Smooth muscle cell (in vitro differentiated cells): Measurements from ENCODE around the gene ETNK2. TPM values are rescaled to one million over a fixed set of nuclear protein-coding genes. Genes with fewer than 3 reads are reported as not detected.

Experiments used
- DNase-seq: peaks from one replicate; lab custom pipeline; 2025; ENCODE audit not compliant: unreplicated experiment; lab: John Stamatoyannopoulos, UW
- H2AFZ ChIP-seq: fragments of 200-600 bp; sonication (generic); 2 replicates; pipeline ENCODE4 v1.6.0; 2016; ENCODE audit warnings: antibody characterized with exemption, low read depth, mild to moderate bottlenecking
- H3F3A ChIP-seq: fragments of 200-600 bp; sonication (generic); 2 replicates; pipeline ENCODE4 v1.6.0; 2017; ENCODE audit warnings: antibody characterized with exemption, low read depth
- H3K27ac ChIP-seq: fragments of 200-600 bp; sonication (generic); 2 replicates; pipeline ENCODE4 v1.5.1; 2016; ENCODE audit warnings: low read depth, mild to moderate bottlenecking
- H3K27me3 ChIP-seq: fragments of 200-600 bp; sonication (generic); 2 replicates; pipeline ENCODE4 v1.6.1; 2016; ENCODE audit warnings: low read depth, mild to moderate bottlenecking
- H3K36me3 ChIP-seq: fragments of 200-600 bp; sonication (generic); 2 replicates; pipeline ENCODE4 v1.5.1; 2016; ENCODE audit warnings: low read depth
- H3K4me1 ChIP-seq: fragments of 200-600 bp; sonication (generic); 2 replicates; pipeline ENCODE4 v1.5.1; 2016; ENCODE audit warnings: low read depth
- H3K4me2 ChIP-seq: fragments of 200-600 bp; sonication (generic); 2 replicates; pipeline ENCODE4 v1.6.0; 2016; ENCODE audit warnings: mild to moderate bottlenecking
- H3K4me3 ChIP-seq: fragments of 200-600 bp; sonication (generic); 2 replicates; pipeline ENCODE4 v1.5.1; 2016; ENCODE audit warnings: mild to moderate bottlenecking
- H3K79me2 ChIP-seq: fragments of 200-600 bp; sonication (generic); 2 replicates; pipeline ENCODE4 v1.6.0; 2016; ENCODE audit warnings: low read depth, mild to moderate bottlenecking
- H3K9ac ChIP-seq: fragments of 200-600 bp; sonication (generic); 2 replicates; pipeline ENCODE4 v1.6.0; 2016; ENCODE audit warnings: low read depth
- H3K9me3 ChIP-seq: fragments of 200-600 bp; sonication (generic); replicated peaks from 2 replicates; pipeline ENCODE4 v1.5.1; 2016; ENCODE audit warnings: low read depth
- H4K20me1 ChIP-seq: fragments of 200-600 bp; sonication (generic); 2 replicates; pipeline ENCODE4 v1.6.0; 2016; ENCODE audit warnings: low read depth
- WGBS: methylation state at CpG from one replicate; pipeline ENCODE4 v1.1.7; 2016; ENCODE audit warnings: low lambda C conversion rate; 5-methylcytosine and 5-hydroxymethylcytosine counted together
- polyA plus RNA-seq: library from polyadenylated mRNA; unstranded; fragments of >200 nt; fragmentation: Nextera tagmentation; extraction: Ambion mirVana; gene quantifications from 2 replicates; pipeline ENCODE4 v1.2.1, GENCODE V29; 2016
- total RNA-seq: library from RNA; depleted of rRNA; stranded (reverse); fragments of >200 nt; gene quantifications from 2 replicates; pipeline ENCODE4 v1.2.3, GENCODE V29; 2014
- TF ChIP-seq, protein P1 (sequence below): fragments of 200-600 bp; sonication (generic); IDR thresholded peaks from 2 replicates; pipeline ENCODE4 v1.5.1; 2017; ENCODE audit warnings: borderline replicate concordance, mild to moderate bottlenecking, antibody characterized with exemption; ENCODE audit not compliant: insufficient read depth, poor library complexity, severe bottlenecking

ETNK2 gene
- total and polyA plus RNA-seq, 2 experiments from 2014 or later: 8.9 to 21.4 TPM

DNA sequence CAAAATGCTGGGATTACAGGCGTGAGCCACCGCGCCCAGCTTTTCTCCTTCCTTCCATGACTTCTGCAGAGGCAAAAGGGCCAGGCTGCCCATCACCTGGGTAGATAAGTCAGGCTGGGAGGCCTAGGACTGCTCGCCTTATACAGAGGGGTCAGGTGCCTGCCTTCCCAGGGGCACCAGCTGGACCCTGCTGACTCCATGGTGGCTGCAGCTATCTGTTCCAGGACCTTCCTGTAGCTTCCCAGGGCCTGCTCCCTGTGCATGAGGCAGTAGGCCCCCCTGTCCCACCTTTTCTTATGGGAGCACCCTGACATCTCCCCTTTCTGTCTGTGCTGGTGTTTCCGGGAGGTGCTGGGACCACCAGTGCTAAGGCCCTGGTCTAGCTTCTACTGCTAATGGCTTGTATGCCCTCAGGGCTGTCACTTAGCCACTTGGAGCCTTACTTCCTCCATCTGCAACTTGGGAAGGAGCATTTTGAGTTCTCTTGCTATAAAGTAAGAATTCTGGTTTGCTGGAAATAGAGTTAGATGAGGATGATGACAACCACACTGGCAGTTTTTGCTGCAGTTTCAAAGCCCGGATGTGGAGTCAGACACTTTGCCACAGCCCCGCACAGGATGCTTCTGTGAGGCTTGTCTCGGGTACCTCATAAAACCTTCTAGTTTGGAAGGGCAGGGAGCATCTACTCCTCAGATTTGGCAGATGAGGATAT, 64.5 kb downstream of the ETNK2 start:
- H3K4me1 ChIP-seq: peaks cover 24% of the 10 kb centered on the region
- no peak for DNase-seq
- no peaks in the 10 kb centered on the region for H3K36me3 ChIP-seq
- no peak overlapping the region for H3K4me3 ChIP-seq
- H3K27ac ChIP-seq: no peak overlapping the region
- H4K20me1 ChIP-seq: no peaks in the 10 kb centered on the region
- no peaks in the 10 kb centered on the region for H3K27me3 ChIP-seq
- TF ChIP-seq, protein P1, sequence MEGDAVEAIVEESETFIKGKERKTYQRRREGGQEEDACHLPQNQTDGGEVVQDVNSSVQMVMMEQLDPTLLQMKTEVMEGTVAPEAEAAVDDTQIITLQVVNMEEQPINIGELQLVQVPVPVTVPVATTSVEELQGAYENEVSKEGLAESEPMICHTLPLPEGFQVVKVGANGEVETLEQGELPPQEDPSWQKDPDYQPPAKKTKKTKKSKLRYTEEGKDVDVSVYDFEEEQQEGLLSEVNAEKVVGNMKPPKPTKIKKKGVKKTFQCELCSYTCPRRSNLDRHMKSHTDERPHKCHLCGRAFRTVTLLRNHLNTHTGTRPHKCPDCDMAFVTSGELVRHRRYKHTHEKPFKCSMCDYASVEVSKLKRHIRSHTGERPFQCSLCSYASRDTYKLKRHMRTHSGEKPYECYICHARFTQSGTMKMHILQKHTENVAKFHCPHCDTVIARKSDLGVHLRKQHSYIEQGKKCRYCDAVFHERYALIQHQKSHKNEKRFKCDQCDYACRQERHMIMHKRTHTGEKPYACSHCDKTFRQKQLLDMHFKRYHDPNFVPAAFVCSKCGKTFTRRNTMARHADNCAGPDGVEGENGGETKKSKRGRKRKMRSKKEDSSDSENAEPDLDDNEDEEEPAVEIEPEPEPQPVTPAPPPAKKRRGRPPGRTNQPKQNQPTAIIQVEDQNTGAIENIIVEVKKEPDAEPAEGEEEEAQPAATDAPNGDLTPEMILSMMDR: no peak
- WGBS: 92% methylated on average over 8 of the region's 8 CpGs
- H2AFZ ChIP-seq: no peak overlapping the region
- no peaks in the 10 kb centered on the region for H3K79me2 ChIP-seq
- H3K9me3 ChIP-seq: no peaks in the 10 kb centered on the region
- H3K9ac ChIP-seq: no peak overlapping the region
- no peak overlapping the region for H3K4me2 ChIP-seq
- H3F3A ChIP-seq: no peaks in the 10 kb centered on the region

DNA sequence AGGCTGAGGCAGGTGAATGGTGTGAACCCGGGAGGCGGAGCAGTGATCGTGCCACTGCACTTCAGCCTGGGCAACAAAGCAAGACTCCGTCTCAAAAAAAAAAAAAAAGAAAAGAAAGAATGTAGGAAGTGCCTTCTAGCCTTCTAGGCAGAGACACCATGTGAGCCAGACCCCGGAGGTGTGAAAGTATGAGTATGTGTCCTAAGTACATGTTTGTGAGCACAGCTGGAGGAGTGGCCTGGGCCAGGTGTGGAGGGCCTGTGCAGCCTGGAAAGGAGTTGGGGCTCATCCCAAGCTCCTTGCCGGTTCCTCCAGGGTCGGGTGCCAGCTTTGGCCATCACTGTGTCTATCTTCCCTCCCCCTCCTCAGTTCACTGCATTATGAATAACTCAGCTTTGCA, 66.0 kb downstream of the ETNK2 start:
- H3K4me3 ChIP-seq: no peak overlapping the region
- no peaks in the 10 kb centered on the region for H3K27me3 ChIP-seq
- H3K9ac ChIP-seq: no peak overlapping the region
- no peaks in the 10 kb centered on the region for H3K9me3 ChIP-seq
- no peak overlapping the region for H3K27ac ChIP-seq
- 84% methylated on average over 6 of the region's 7 CpGs for WGBS
- DNase-seq: no peak
- H3K4me2 ChIP-seq: no peak overlapping the region
- no peaks in the 10 kb centered on the region for H3K36me3 ChIP-seq
- no peaks in the 10 kb centered on the region for H3K79me2 ChIP-seq
- no peaks in the 10 kb centered on the region for H4K20me1 ChIP-seq
- TF ChIP-seq, protein P1: no peak
- H3K4me1 ChIP-seq: peaks cover 28% of the 10 kb centered on the region
- H2AFZ ChIP-seq: no peak overlapping the region
- H3F3A ChIP-seq: no peaks in the 10 kb centered on the region

DNA sequence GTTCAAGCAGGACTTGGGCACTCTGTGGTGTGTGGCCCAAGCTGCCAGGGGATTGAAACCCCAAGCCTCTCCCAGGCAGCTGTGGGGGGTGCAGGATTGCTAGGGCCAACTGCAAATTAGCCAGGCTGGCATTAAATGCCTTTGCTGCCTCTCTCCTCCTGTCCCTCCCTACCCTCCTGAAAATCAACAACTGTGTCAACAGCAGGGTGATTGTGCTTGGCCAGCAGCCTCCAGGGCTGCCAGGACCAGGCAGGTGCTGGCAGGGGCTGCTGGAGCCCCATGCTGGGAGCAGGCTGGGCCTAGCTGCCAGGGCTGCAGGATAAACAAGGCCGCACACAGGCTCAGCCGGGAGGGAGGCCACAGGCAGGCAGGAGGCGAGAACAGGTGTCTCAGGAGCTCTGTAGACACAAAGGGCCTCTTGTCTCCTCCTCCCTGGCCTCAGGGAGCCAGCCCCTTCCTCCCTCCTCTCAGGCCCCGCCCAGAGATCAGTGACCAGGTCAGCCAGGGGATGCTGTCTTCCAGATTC, 67.5 kb downstream of the ETNK2 start:
- no peaks in the 10 kb centered on the region for H3K36me3 ChIP-seq
- H3K9me3 ChIP-seq: no peaks in the 10 kb centered on the region
- TF ChIP-seq, protein P1: no peak
- H3K4me1 ChIP-seq: peaks cover 40% of the 10 kb centered on the region
- H3K9ac ChIP-seq: no peak overlapping the region
- no peaks in the 10 kb centered on the region for H3K27me3 ChIP-seq
- DNase-seq: no peak
- 71% methylated on average over 4 of the region's 4 CpGs for WGBS
- H3K4me3 ChIP-seq: no peak overlapping the region
- no peaks in the 10 kb centered on the region for H4K20me1 ChIP-seq
- H3K27ac ChIP-seq: no peak overlapping the region
- no peaks in the 10 kb centered on the region for H3F3A ChIP-seq
- no peak overlapping the region for H2AFZ ChIP-seq
- no peak overlapping the region for H3K4me2 ChIP-seq
- H3K79me2 ChIP-seq: no peaks in the 10 kb centered on the region

DNA sequence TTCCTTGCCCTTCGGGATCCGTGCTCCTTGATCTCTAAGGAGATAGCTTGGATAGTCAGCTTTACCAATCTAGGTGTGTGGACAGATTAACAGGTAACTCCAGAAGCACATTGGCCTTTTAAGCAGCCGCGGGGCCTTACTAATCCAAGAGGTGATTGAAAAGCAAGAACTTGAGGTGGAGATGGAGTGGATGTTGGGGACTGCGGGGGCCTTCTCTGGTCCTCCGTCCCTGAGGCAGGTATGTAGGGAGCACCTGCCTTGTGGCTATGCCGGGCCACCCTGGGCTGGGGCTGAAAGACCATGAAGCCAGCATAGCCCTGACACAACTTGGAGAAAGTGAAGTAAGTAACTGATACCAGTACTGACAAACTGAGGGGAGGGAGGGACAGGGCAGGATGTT, 68.4 kb downstream of the ETNK2 start:
- H3F3A ChIP-seq: no peaks in the 10 kb centered on the region
- no peak overlapping the region for H3K4me2 ChIP-seq
- DNase-seq: no peak
- H3K27ac ChIP-seq: no peak overlapping the region
- H4K20me1 ChIP-seq: no peaks in the 10 kb centered on the region
- H3K9ac ChIP-seq: no peak overlapping the region
- H3K4me3 ChIP-seq: no peak overlapping the region
- no peaks in the 10 kb centered on the region for H3K79me2 ChIP-seq
- peaks cover 38% of the 10 kb centered on the region for H3K4me1 ChIP-seq
- no peaks in the 10 kb centered on the region for H3K27me3 ChIP-seq
- TF ChIP-seq, protein P1: no peak
- whole genome bisulfite sequencing: 92% methylated on average over 7 of the region's 7 CpGs
- no peak overlapping the region for H2AFZ ChIP-seq
- H3K9me3 ChIP-seq: no peaks in the 10 kb centered on the region
- no peaks in the 10 kb centered on the region for H3K36me3 ChIP-seq
